Heart right ventricle (tissue), 16 donors: ENCODE results near the gene TOM1L1. TPM values are rescaled to one million over a fixed set of nuclear protein-coding genes. Genes with fewer than 3 reads are reported as not detected.

Experiments
- ATAC-seq, 8 donors: fragments of 200-7000 bp; cut with Tn5 transposase; one replicate each; pipeline ENCODE4 v1.9.1; 2020; ENCODE audit warnings: mild to moderate bottlenecking in 8 of 8, moderate library complexity in 8 of 8, moderate number of reproducible peaks in 1 of 8
- DNase-seq, 2 donors: peaks; one replicate each; pipeline ENCODE4 v3.0.0-alpha.2; 2020
- H3K27ac ChIP-seq, 10 donors: fragments of 200-600 bp; sonication (generic) in 2 of 10; one replicate each; pipeline versions ENCODE4 v1.5.0 to v1.8.0; 2020 to 2022; ENCODE audit warnings: mild to moderate bottlenecking in 3 of 10
- H3K27me3 ChIP-seq, 7 donors: fragments of 200-600 bp; one replicate each; pipeline ENCODE4 v1.8.0; 2021 to 2022; ENCODE audit warnings: mild to moderate bottlenecking in 2 of 7
- H3K36me3 ChIP-seq, 9 donors: fragments of 200-600 bp; sonication (generic) in 1 of 9; one replicate each; pipeline versions ENCODE4 v1.5.0 to v1.8.0; 2020 to 2022; ENCODE audit warnings: mild to moderate bottlenecking in 2 of 9
- H3K4me1 ChIP-seq, 9 donors: fragments of 200-600 bp; sonication (generic) in 1 of 9; one replicate each; pipeline versions ENCODE4 v1.5.0 to v1.8.0; 2020 to 2022; ENCODE audit warnings: mild to moderate bottlenecking in 4 of 9
- H3K4me3 ChIP-seq, 10 donors: fragments of 200-600 bp; sonication (generic) in 2 of 10; one replicate each; pipeline versions ENCODE4 v1.5.0 to v1.8.0; 2020 to 2022; ENCODE audit warnings: mild to moderate bottlenecking in 7 of 10, moderate library complexity in 2 of 10
- H3K9me3 ChIP-seq, 11 donors: fragments of 200-600 bp in 10 of 11; sonication (generic) in 2 of 11; one replicate each; pipeline versions ENCODE4 v1.5.0 to v1.8.0; 2013 to 2022; ENCODE audit warnings: mild to moderate bottlenecking in 2 of 11, control low read depth in 1 of 11, moderate library complexity in 1 of 11
- WGBS, 2 donors: extraction: QIAGEN DNeasy Blood & Tissue Kit; methylation state at CpG; one replicate each; pipeline ENCODE4 v1.1.7; 2013; ENCODE audit warnings: inconsistent platforms in 1 of 2; 5-methylcytosine and 5-hydroxymethylcytosine counted together
- intact Hi-C, 10 donors: fragments of 100-400 bp; cut with DNase I; formaldehyde crosslinking; loops; one replicate each; pipeline versions ENCODE4 v1.11.1 to v1.14.2; 2022
- polyA plus RNA-seq, 2 donors: library from polyadenylated mRNA; stranded (reverse); fragments of 200-250 nt; gene quantifications; one replicate each; pipeline ENCODE4 v1.2.3, GENCODE V29; 2013
- total RNA-seq, 10 donors: library from RNA; stranded (reverse); fragmentation: NEBNext Ultra II Directional in 3 of 10; extraction: Animal tissue kit (Norgen Biotek cat#: 25700) in 3 of 10; gene quantifications; one replicate each; pipeline versions ENCODE4 v1.2.1 to v1.2.4, GENCODE V29; 2021 to 2023
- TF ChIP-seq, protein P1 (sequence below), 9 donors: fragments of 200-600 bp; sonication (generic) in 2 of 9; IDR thresholded peaks; one replicate each; pipeline versions ENCODE4 v1.5.0 to v1.8.0; 2021 to 2022; ENCODE audit warnings: antibody characterized with exemption in 9 of 9, mild to moderate bottlenecking in 5 of 9, moderate library complexity in 1 of 9
- donor health status: Arrhythmogenic right ventricular cardiomyopathy.
- donor health status: ischemic (EF 13 %, LVEDD 7.1; RV severe dilation, severe dysfunction).
- donor health status: healthy with polysubstance abuse.
- donor health status: DM: no; HTN: yes; CAD: no.
- donor health status: DM: no; HTN: no; CAD: no.
- donor health status: ischemic (EF 25% LVEDD 6.9; RV normal size, moderate dysfunction).
- donor health status: ischemic (EF 25% LVEDD 5.7; RV mildly dilated, moderate dysfunction).
- donor health status: healthy.
- donor health status: DM: yes; HTN: yes; CAD: no.
- donor health status: Ischemic cardiomyopathy.
- donor health status: ischemic (EF 35%, LVEDD 5.7; RV mildly dilated, moderate dysfunction).
- donor health status: nonischemic (EF 11% LVEDD 7.7; RV severe dilation, severe dysfunction).
- donor health status: DM: yes; HTN: yes; CAD: no.
- donor health status: PGD.
- donor health status: ischemic (EF 29% LVEDD 5.4; RV normal size, mild dysfunction).
- donor health status: nonischemic (EF 23%, LVEDD 6.1; RV moderate dilation, normal function).

The TOM1L1 gene
- total and polyA plus RNA-seq, 12 donors, result 5.0 to 14.4 (median 9.4) TPM

DNA sequence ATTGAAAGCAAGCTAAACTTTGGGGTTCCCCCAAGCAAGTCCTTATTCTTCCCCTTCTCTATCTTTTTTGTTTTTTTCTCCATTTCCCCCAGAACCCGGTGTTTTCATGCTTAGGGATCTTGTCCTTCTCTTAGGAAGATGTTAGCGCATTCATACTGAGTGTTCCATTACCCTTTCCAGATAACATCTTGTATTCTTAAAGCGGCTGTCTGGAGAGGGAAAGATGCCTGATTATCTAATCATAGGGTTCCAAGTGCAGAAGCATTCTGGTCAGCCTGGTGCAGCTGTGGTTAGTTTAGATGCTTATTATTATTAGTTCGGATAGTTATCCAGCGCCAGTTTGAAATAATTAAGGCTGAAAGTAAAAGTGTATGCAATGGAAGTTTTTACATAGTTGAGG is 2.0 kb downstream of the TOM1L1 start:
- DNase-seq (no peak), ATAC-seq (no peak)
- peaks cover 0 to 5% (median 0%) of the 10 kb centered on the region in 9 donors for H3K36me3 ChIP-seq
- no peak overlapping the region for H3K4me3 ChIP-seq
- peaks cover 0 to 16% (median 8%) of the 10 kb centered on the region in 9 donors for H3K4me1 ChIP-seq
- intact Hi-C loops, result no loop called here
- peaks cover 0 to 35% (median 3%) of the 10 kb centered on the region in 7 donors for H3K27me3 ChIP-seq
- H3K9me3 ChIP-seq, result no peaks in the 10 kb centered on the region
- no peak overlapping the region for H3K27ac ChIP-seq
- TF ChIP-seq, protein P1, sequence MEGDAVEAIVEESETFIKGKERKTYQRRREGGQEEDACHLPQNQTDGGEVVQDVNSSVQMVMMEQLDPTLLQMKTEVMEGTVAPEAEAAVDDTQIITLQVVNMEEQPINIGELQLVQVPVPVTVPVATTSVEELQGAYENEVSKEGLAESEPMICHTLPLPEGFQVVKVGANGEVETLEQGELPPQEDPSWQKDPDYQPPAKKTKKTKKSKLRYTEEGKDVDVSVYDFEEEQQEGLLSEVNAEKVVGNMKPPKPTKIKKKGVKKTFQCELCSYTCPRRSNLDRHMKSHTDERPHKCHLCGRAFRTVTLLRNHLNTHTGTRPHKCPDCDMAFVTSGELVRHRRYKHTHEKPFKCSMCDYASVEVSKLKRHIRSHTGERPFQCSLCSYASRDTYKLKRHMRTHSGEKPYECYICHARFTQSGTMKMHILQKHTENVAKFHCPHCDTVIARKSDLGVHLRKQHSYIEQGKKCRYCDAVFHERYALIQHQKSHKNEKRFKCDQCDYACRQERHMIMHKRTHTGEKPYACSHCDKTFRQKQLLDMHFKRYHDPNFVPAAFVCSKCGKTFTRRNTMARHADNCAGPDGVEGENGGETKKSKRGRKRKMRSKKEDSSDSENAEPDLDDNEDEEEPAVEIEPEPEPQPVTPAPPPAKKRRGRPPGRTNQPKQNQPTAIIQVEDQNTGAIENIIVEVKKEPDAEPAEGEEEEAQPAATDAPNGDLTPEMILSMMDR (IDR thresholded peaks at IDR 0.05), result no peak
- WGBS, 2 donors, result 62 to 74% methylated on average over 5 of the region's 5 CpGs

DNA sequence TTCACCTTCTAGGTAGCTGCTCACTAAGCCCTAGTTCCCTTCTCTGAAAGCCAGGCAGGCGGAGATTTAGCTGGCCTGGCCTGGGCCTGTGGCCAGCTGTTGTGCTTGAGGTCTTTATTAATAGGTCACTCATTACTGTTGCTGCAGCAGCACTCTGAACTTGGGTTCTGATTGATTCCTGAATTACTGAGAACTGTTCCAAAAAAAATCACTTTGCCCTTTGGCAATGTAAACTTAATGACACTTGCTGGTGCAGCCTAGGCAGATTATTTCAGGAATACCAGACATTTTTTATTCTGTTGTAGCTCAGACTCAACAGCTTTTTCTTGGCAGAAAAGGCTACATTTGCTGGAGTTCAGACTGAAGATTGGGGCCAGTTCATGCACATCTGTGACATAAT is 2.7 kb downstream of the TOM1L1 start:
- peaks cover 0 to 16% (median 8%) of the 10 kb centered on the region in 9 donors for H3K4me1 ChIP-seq
- no peaks in the 10 kb centered on the region for H3K9me3 ChIP-seq
- peaks cover 0 to 35% (median 3%) of the 10 kb centered on the region in 7 donors for H3K27me3 ChIP-seq
- no peak overlapping the region for H3K27ac ChIP-seq
- peak in 7 of 8 donors; percentile 52 to 86 (median 68) for ATAC-seq
- WGBS, 2 donors, result 24 to 32% methylated on average over 1 of the region's 1 CpG
- peak; percentile 11 to 52 for DNase-seq
- intact Hi-C loops, result no loop called here
- TF ChIP-seq, protein P1 (IDR thresholded peaks at IDR 0.05), result no peak
- peaks cover 0 to 5% (median 0%) of the 10 kb centered on the region in 9 donors for H3K36me3 ChIP-seq
- H3K4me3 ChIP-seq, result no peak overlapping the region

DNA sequence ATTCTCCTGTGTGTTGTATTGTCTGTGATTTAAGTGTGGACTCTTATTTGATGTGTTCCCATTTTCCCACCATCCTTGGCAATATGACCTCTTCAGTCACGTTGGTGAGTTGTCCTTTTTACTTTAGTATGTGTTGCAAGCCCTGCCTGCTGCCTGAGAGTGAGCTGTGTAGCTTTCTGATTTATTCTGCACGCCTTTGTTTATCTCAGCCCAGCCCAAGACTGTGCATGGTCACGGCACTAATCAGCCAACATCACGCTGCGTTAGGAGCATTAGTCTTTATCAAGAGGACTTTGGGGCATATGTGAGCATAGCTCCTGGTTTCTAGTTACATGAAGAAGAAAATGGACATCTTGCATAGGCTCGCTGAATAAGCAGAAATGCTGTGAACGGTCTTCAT is 6.0 kb downstream of the TOM1L1 start:
- intact Hi-C loops, result no loop called here
- ATAC-seq, result no peak

DNA sequence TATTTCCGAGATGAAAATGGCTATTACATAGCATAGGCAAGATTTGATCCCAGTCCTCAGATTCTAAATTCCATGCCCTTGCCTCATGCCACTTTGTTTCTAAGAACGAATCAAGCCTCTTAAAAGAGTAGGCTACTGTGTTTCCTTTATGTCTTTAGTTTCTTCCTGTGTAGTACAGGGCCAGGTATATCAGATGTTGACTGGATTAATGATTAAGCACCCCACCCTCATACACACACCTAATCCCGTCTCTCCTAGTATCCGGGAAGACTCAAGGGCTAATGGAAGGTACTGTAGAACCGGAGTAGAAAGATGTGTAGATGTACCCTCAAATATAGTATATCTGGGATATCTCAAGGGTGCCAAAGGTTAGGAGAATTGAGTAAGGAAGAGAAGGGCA is 6.7 kb downstream of the TOM1L1 start:
- Histone ChIP-seq H3K4me1 (no peaks in the 10 kb centered on the region), H3K9me3 (no peaks in the 10 kb centered on the region), H3K36me3 (peaks cover 0 to 5% (median 0%) of the 10 kb centered on the region in 9 donors), H3K27me3 (no peaks in the 10 kb centered on the region), H3K27ac (no peak overlapping the region), H3K4me3 (no peak overlapping the region)
- TF ChIP-seq, protein P1 (IDR thresholded peaks at IDR 0.05), result no peak
- ATAC-seq (no peak), DNase-seq (no peak)
- intact Hi-C loops, result no loop called here
- 86 to 87% methylated on average over 5 of the region's 5 CpGs for WGBS, 2 donors

More for the DNA sequence above, 6.0 kb downstream of the TOM1L1 start:
- Histone ChIP-seq H3K27me3 (peaks cover 0 to 1% (median 0%) of the 10 kb centered on the region in 7 donors), H3K36me3 (peaks cover 0 to 5% (median 0%) of the 10 kb centered on the region in 9 donors), H3K27ac (no peak overlapping the region), H3K4me1 (peaks cover 0 to 2% (median 0%) of the 10 kb centered on the region in 9 donors), H3K4me3 (no peak overlapping the region), H3K9me3 (no peaks in the 10 kb centered on the region)
- WGBS, 2 donors, result 68 to 74% methylated on average over 7 of the region's 7 CpGs
- DNase-seq, result no peak
- TF ChIP-seq, protein P1 (IDR thresholded peaks at IDR 0.05), result no peak
